ENCODE results near the gene SGTA.

Gene SGTA

DNA sequence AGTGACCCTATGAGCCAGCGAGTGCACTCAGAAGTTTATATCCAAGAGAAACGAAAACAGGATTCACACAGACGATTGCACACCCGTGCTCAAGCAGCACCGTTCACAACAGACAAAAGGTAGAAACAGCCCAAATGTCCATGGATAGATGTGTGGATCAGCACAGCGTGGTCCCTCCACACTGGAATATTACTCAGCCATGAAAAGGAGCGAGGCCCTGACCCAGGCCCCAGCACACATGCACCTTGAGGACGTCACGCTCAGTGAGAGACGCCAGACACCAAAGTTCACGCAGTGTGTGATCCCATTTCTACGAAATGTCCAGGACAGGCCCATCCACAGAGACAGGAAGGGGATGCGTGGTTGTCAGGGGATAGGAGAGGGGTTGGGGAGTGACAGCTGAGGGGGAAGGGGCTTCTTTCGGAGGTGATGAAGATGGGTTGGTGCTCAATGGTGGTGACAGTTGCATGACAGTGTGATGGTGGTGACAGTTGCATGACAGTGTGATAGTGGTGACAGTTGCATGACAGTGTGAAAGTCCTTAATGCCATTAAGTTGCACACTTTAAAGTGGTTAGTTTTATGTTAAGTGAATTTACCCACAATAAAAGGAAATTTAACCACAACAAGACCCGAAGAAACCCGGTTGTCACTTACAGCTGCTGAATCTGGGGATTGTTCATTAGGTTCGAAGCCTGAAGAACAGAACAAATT, 24.3 kb downstream of the SGTA start:
- DNase-seq (ENCODE audit: low read depth in 1 of 2, low spot score in 1 of 2): no peak
- Histone ChIP-seq H3K4me3 (replicated peaks; ENCODE audit: insufficient read depth, low read length) (no peak overlapping the region), H3K27ac (replicated peaks) (no peak overlapping the region), H3K27me3 (ENCODE audit: insufficient read depth, poor library complexity, severe bottlenecking) (no peaks in the 10 kb centered on the region)
- TF ChIP-seq GABPA (IDR thresholded peaks at IDR 0.05; ENCODE audit: low read depth): no peak
- TF ChIP-seq, protein P1, sequence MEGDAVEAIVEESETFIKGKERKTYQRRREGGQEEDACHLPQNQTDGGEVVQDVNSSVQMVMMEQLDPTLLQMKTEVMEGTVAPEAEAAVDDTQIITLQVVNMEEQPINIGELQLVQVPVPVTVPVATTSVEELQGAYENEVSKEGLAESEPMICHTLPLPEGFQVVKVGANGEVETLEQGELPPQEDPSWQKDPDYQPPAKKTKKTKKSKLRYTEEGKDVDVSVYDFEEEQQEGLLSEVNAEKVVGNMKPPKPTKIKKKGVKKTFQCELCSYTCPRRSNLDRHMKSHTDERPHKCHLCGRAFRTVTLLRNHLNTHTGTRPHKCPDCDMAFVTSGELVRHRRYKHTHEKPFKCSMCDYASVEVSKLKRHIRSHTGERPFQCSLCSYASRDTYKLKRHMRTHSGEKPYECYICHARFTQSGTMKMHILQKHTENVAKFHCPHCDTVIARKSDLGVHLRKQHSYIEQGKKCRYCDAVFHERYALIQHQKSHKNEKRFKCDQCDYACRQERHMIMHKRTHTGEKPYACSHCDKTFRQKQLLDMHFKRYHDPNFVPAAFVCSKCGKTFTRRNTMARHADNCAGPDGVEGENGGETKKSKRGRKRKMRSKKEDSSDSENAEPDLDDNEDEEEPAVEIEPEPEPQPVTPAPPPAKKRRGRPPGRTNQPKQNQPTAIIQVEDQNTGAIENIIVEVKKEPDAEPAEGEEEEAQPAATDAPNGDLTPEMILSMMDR (IDR thresholded peaks at IDR 0.05; ENCODE audit: insufficient read depth, low read length): no peak
- TF ChIP-seq SPI1 (IDR thresholded peaks at IDR 0.05; ENCODE audit: borderline replicate concordance, low read depth): no peak
- TF ChIP-seq, protein P2, sequence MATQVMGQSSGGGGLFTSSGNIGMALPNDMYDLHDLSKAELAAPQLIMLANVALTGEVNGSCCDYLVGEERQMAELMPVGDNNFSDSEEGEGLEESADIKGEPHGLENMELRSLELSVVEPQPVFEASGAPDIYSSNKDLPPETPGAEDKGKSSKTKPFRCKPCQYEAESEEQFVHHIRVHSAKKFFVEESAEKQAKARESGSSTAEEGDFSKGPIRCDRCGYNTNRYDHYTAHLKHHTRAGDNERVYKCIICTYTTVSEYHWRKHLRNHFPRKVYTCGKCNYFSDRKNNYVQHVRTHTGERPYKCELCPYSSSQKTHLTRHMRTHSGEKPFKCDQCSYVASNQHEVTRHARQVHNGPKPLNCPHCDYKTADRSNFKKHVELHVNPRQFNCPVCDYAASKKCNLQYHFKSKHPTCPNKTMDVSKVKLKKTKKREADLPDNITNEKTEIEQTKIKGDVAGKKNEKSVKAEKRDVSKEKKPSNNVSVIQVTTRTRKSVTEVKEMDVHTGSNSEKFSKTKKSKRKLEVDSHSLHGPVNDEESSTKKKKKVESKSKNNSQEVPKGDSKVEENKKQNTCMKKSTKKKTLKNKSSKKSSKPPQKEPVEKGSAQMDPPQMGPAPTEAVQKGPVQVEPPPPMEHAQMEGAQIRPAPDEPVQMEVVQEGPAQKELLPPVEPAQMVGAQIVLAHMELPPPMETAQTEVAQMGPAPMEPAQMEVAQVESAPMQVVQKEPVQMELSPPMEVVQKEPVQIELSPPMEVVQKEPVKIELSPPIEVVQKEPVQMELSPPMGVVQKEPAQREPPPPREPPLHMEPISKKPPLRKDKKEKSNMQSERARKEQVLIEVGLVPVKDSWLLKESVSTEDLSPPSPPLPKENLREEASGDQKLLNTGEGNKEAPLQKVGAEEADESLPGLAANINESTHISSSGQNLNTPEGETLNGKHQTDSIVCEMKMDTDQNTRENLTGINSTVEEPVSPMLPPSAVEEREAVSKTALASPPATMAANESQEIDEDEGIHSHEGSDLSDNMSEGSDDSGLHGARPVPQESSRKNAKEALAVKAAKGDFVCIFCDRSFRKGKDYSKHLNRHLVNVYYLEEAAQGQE (IDR thresholded peaks at IDR 0.05; ENCODE audit: insufficient replicate concordance, low read depth): no peak

DNA sequence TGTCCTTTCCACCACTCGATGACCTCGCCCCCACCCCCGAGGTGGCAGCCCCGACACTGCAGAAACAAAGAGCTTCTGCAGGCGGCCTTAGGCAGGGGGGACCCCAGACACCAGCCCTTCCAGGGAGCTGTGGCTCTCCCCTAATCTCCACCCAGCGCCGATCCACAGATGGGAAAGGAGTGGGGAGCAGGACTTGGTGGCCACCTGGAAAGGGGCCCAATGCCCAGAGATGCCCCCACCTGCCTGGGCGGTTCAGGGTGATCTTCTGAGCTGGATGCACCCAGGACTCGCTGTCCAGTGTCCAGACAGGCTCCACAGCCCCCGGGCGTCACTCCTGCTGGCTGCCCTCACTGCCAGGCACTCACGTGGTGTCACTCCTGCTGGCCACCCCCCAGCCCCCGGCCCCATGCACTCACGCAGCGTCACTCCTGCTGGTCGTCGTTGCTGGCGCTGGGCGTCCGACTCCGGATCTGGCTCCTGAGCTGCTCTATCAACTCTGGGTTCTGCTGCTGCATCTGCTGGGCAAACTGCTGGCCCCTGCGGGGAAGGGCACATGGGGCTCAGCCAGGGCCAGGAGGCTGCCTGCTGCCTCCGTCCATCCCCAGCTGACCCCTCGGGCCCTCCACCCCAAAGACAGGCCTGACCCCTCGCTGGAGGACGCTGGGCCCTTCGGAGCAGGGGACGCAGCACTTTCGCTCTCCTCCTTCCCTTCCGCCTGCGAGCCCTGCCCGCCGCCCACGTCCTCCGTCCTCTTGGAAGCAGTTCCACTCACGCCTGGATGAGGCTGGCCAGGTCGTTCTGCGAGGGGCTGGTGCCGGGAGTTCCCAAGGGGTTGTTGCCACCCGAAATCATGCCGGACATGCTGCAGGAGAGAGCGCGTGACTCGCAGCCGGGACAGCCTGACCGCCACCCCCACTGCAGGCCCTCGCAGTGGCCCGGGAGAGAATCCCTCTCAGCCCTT, 25.9 kb downstream of the SGTA start:
- H3K27me3 ChIP-seq (ENCODE audit: insufficient read depth, poor library complexity, severe bottlenecking): no peaks in the 10 kb centered on the region
- no peak overlapping the region for H3K4me3 ChIP-seq (replicated peaks; ENCODE audit: insufficient read depth, low read length)
- no peak for TF ChIP-seq SPI1 (IDR thresholded peaks at IDR 0.05; ENCODE audit: borderline replicate concordance, low read depth)
- TF ChIP-seq, protein P2 (IDR thresholded peaks at IDR 0.05; ENCODE audit: insufficient replicate concordance, low read depth): no peak
- TF ChIP-seq, protein P1 (IDR thresholded peaks at IDR 0.05; ENCODE audit: insufficient read depth, low read length): no peak
- no peak for TF ChIP-seq GABPA (IDR thresholded peaks at IDR 0.05; ENCODE audit: low read depth)
- TF ChIP-seq POLR2AphosphoS5 (IDR thresholded peaks at IDR 0.05; ENCODE audit: low read depth): no peak
- H3K27ac ChIP-seq (replicated peaks): no peak overlapping the region
- no peak for DNase-seq (ENCODE audit: low read depth in 1 of 2, low spot score in 1 of 2)

DNA sequence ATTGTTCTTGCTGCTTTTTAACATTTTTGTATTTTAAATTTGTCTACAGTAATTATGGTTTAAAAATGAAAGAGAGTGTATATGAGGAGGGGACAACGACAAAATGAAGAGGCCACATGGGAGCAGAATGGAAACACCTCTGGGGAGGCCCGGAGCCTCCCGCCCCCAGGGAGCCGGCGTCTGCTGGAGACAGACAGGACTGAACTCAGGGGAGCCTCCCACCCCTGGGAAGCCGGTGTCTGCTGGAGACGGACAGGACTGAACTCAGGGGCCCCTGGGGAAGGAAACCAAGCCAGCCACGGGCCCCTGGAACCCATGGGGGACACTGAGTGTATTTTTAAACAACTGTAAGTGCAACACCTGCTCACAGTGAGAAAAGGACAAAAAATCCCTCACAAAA, 26.6 kb downstream of the SGTA start:
- TF ChIP-seq, protein P1 (IDR thresholded peaks at IDR 0.05; ENCODE audit: insufficient read depth, low read length): no peak
- TF ChIP-seq SPI1 (IDR thresholded peaks at IDR 0.05; ENCODE audit: borderline replicate concordance, low read depth) (no peak), GABPA (IDR thresholded peaks at IDR 0.05; ENCODE audit: low read depth) (no peak), POLR2AphosphoS5 (IDR thresholded peaks at IDR 0.05; ENCODE audit: low read depth) (no peak)
- TF ChIP-seq, protein P2 (IDR thresholded peaks at IDR 0.05; ENCODE audit: insufficient replicate concordance, low read depth): no peak
- no peak for DNase-seq (ENCODE audit: low read depth in 1 of 2, low spot score in 1 of 2)
- no peak overlapping the region for H3K27ac ChIP-seq (replicated peaks)
- no peaks in the 10 kb centered on the region for H3K27me3 ChIP-seq (ENCODE audit: insufficient read depth, poor library complexity, severe bottlenecking)
- no peak overlapping the region for H3K4me3 ChIP-seq (replicated peaks; ENCODE audit: insufficient read depth, low read length)
